Embryonic facial prominence (tissue), 1 donor: ENCODE measurements around the gene NLN.

Source experiments
- DNase-seq: peaks from one replicate; pipeline ENCODE4 v3.0.0-alpha.2; 2016; ENCODE audit errors: extremely low spot score

NLN gene

GRCh38 chr5:65808818-65809217 is 86.8 kb downstream of the NLN start:
- no peak for DNase-seq

GRCh38 chr5:65809817-65810531 is 88.0 kb downstream of the NLN start:
- peak; percentile 36 for DNase-seq

GRCh38 chr5:65811004-65811403 is 89.0 kb downstream of the NLN start:
- DNase-seq: no peak

- DNase-seq: no peak
These were observed 89.9 kb downstream of the NLN start for GRCh38 chr5:65811885-65812284.

GRCh38 chr5:65812648-65813047 is 90.6 kb downstream of the NLN start:
- DNase-seq: no peak

- DNase-seq: no peak
These were observed 91.2 kb downstream of the NLN start for GRCh38 chr5:65813174-65813573.

GRCh38 chr5:65815161-65815560 is 93.2 kb downstream of the NLN start:
- DNase-seq: no peak

- no peak for DNase-seq
These were observed 94.7 kb downstream of the NLN start for GRCh38 chr5:65816729-65817128.

- no peak for DNase-seq
These were observed 95.9 kb downstream of the NLN start for GRCh38 chr5:65817931-65818330.

GRCh38 chr5:65818592-65818991 is 96.6 kb downstream of the NLN start:
- no peak for DNase-seq

GRCh38 chr5:65819215-65819904 is 97.4 kb downstream of the NLN start:
- DNase-seq: no peak

GRCh38 chr5:65819905-65820240 is 97.9 kb downstream of the NLN start:
- no peak for DNase-seq

GRCh38 chr5:65820373-65820772 is 98.4 kb downstream of the NLN start:
- no peak for DNase-seq

GRCh38 chr5:65821966-65822365 is 100.0 kb downstream of the NLN start:
- DNase-seq: no peak

- DNase-seq: no peak
These were observed 100.7 kb downstream of the NLN start for GRCh38 chr5:65822710-65823109.

- no peak for DNase-seq
These were observed 101.2 kb downstream of the NLN start for GRCh38 chr5:65823204-65823603.

GRCh38 chr5:65823845-65824445 is 101.9 kb downstream of the NLN start:
- DNase-seq: no peak

GRCh38 chr5:65825408-65826328 is 103.7 kb downstream of the NLN start:
- DNase-seq: no peak

- DNase-seq: peak; percentile 78
These were observed 106.3 kb downstream of the NLN start for GRCh38 chr5:65828022-65828896.

GRCh38 chr5:65830856-65831255 is 108.9 kb downstream of the NLN start:
- no peak for DNase-seq

- DNase-seq: no peak
These were observed 109.3 kb downstream of the NLN start for GRCh38 chr5:65831276-65831675.
